Spleen (tissue), 7 donors: ENCODE results near the gene LYRM1.

Source experiments
- CTCF ChIP-seq, 11 experiments: fragments of 200-600 bp in 7 of 11; fragments of 450-650 bp in 4 of 11; sonication (generic) in 4 of 11; IDR thresholded peaks in 8 of 11; conservative IDR thresholded peaks in 3 of 11; 1 replicate in 7 of 11; 2 replicates in 4 of 11; pipeline versions ENCODE4 v1.4.0 to v1.8.0; 2016 to 2021; ENCODE audit warnings: antibody characterized with exemption in 11 of 11, inconsistent platforms in 4 of 11, mild to moderate bottlenecking in 1 of 11
- POLR2A ChIP-seq, 3 donors: fragments of 450-650 bp; IDR thresholded peaks; one replicate each; pipeline ENCODE4 v1.5.1; 2017; ENCODE audit warnings: antibody characterized with exemption in 3 of 3, mild to moderate bottlenecking in 1 of 3
- donor health status: DM: no; HTN: no; CAD: no; lungs with moderate emphysema.
- donor health status: DM: no; HTN: no; CAD: no.
- donor health status: DM: no; HTN: no; CAD: no.

- TF ChIP-seq CTCF (IDR thresholded peaks at IDR 0.05 in 8 of 11, conservative IDR thresholded peaks at IDR 0.05 in 3 of 11) (no peak), POLR2A (IDR thresholded peaks at IDR 0.05) (no peak)
Observed at GRCh38 chr16:20866801-20867200, 33.8 kb upstream of the LYRM1 start.
